RWPE1 (cell line): Measurements from ENCODE around the gene RAD50.
"Not testable (repeated sequence)": the region's sequence is repeated elsewhere in the genome, so short reads cannot be mapped to it uniquely, and the experiment has no call there.

Experiments
- CTCF ChIA-PET: fragments of 350-600 bp; sonication (Branson Sonifier 250); formaldehyde crosslinking; extraction: SDS; loops from one replicate; lab custom pipeline; 2021; lab: Yijun Ruan, JAX
- POLR2A ChIA-PET: fragments of 400-600 bp; formaldehyde crosslinking; extraction: SDS; loops from one replicate; lab custom pipeline; 2020; ENCODE audit warnings: antibody characterized with exemption; ENCODE audit not compliant: low non-redundant PET; lab: Yijun Ruan, JAX
- DNase-seq: peaks from one replicate; pipeline ENCODE4 v3.0.0; 2012; ENCODE audit warnings: low spot score
- H3K27ac ChIP-seq: fragments of 450-650 bp; 2 replicates; pipeline ENCODE4 v1.5.1; 2017
- CTCF ChIP-seq: fragments of 450-650 bp; conservative IDR thresholded peaks from 2 replicates; pipeline ENCODE4 v1.5.1; 2017; ENCODE audit warnings: low read depth, mild to moderate bottlenecking

The RAD50 gene

GRCh38 chr5:132556763-132557477 lies at the start of gene RAD50:
TSS of gene RAD50 (plus strand) at chr5:132556977. CDS start at chr5:132557325, 348 bp downstream.
- ChIA-PET CTCF (no interaction called here), POLR2A (interaction anchor here (0.5 to 0.7 kb wide), 4 partner anchors 21 to 1496 kb away, joined by 3 to 5 read pairs (median 4); no protein-coding TSS in a partner anchor)
- peak within 1 kb of the TSS; percentile 89 for H3K27ac ChIP-seq
- peak; percentile 94 for DNase-seq
- no peak for TF ChIP-seq CTCF

- DNase-seq, result peak; percentile 72
- CTCF ChIA-PET, result interaction anchor here (1.1 to 1.6 kb wide), 3 partner anchors 9 to 88 kb away, joined by 3 to 4 read pairs (median 4); no protein-coding TSS in a partner anchor
- TF ChIP-seq CTCF, result no peak
- H3K27ac ChIP-seq, result no peak overlapping the region
- POLR2A ChIA-PET, result no interaction called here
Observed at GRCh38 chr5:132510076-132510475, 46.7 kb upstream of the RAD50 start.

- CTCF ChIA-PET, H3K27ac ChIP-seq, DNase-seq, POLR2A ChIA-PET: not testable (repeated sequence)
Observed at GRCh38 chr5:132513618-132514336, 43.0 kb upstream of the RAD50 start.

GRCh38 chr5:132522067-132522466 lies 34.7 kb upstream of the RAD50 start:
- DNase-seq, POLR2A ChIA-PET, H3K27ac ChIP-seq: not testable (repeated sequence)
- CTCF ChIA-PET, result interaction anchor here (0.7 to 1.1 kb wide), 4 partner anchors 16 to 268 kb away, joined by 3 to 6 read pairs (median 4); no protein-coding TSS in a partner anchor

- CTCF ChIA-PET, DNase-seq, POLR2A ChIA-PET, H3K27ac ChIP-seq: not testable (repeated sequence)
Observed at GRCh38 chr5:132524877-132525276, 31.9 kb upstream of the RAD50 start.

DNA sequence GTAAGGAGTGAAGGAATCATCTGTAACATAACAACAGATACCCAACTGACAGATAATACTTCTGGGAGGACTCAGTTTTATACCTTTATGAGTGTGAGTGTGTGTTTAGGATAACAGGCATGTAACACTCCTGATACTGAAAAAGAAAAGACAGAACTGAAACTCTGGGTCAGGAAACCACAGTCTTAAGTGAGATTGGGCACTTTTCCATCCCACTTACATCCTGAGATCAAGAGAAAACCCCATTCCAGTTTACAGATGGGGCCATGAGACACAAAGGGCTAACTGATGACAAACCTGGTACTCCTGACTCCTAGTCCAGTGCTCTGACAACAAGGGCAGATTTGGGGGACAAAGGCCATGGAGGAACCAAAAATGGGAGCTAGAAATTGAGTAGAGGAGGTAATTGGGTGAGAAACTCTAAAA lies 31.5 kb upstream of the RAD50 start:
- no peak for DNase-seq
- CTCF ChIA-PET, result interaction anchor here (1.1 to 1.3 kb wide), 2 partner anchors 23 to 98 kb away, joined by 3 to 7 read pairs; no protein-coding TSS in a partner anchor
- no peak overlapping the region for H3K27ac ChIP-seq
- POLR2A ChIA-PET, result no interaction called here
- no peak for TF ChIP-seq CTCF

- H3K27ac ChIP-seq, result no peak overlapping the region
- ChIA-PET CTCF (interaction anchor here (0.6 to 2.6 kb wide), 36 partner anchors 11 to 944 kb away, joined by 3 to 20 read pairs (median 4); partner anchors contain the start of gene IRF1), POLR2A (no interaction called here)
- peak; percentile 97 for TF ChIP-seq CTCF
- peak; percentile 77 for DNase-seq
Observed at GRCh38 chr5:132526290-132526973, 30.3 kb upstream of the RAD50 start.
